K562 (cell line): Measurements from ENCODE around the gene MVD. TPM values are rescaled to one million over a fixed set of nuclear protein-coding genes. Genes with fewer than 3 reads are reported as not detected.

ENCODE experiments used
- AFF4 ChIP-seq: sonication (generic); formaldehyde crosslinking; IDR thresholded peaks from 2 replicates; pipeline ENCODE4 v1.8.0; 2023; ENCODE audit warnings: mild to moderate bottlenecking, missing genetic modification reagents
- ATF3 ChIP-seq, 2 experiments: fragments of 450-650 bp in 1 of 2; sonication (generic) in 1 of 2; formaldehyde crosslinking in 1 of 2; IDR thresholded peaks in 1 of 2; conservative IDR thresholded peaks in 1 of 2; 2 replicates each; pipeline versions ENCODE4 v1.6.1 to v1.8.1; 2016 to 2023; ENCODE audit warnings: mild to moderate bottlenecking in 2 of 2, moderate library complexity in 2 of 2, inconsistent platforms in 1 of 2, missing genetic modification reagents in 1 of 2
- DMBX1 ChIP-seq: fragments of 250-450 bp; sonication (Bioruptor Pico); IDR thresholded peaks from 2 replicates; pipeline ENCODE4 v1.8.0; 2022; ENCODE audit warnings: inconsistent platforms, mild to moderate bottlenecking, moderate library complexity, borderline replicate concordance
- ETV6 ChIP-seq, 3 experiments: fragments of 150-350 bp in 1 of 3; sonication (generic) in 1 of 3; formaldehyde crosslinking in 1 of 3; IDR thresholded peaks; 2 replicates each; pipeline versions ENCODE4 v1.6.1 to v1.8.0; 2014 to 2022; ENCODE audit warnings: borderline replicate concordance in 2 of 3, low read depth in 2 of 3, antibody characterized with exemption in 1 of 3, low read length in 1 of 3, mild to moderate bottlenecking in 1 of 3, missing genetic modification reagents in 1 of 3
- PATZ1 ChIP-seq: fragments of 250-450 bp; sonication (Bioruptor Pico); IDR thresholded peaks from 2 replicates; pipeline ENCODE4 v1.5.0; 2020; ENCODE audit warnings: mild to moderate bottlenecking, borderline replicate concordance
- POLR2AphosphoS2 ChIP-seq: IDR thresholded peaks from 2 replicates; pipeline ENCODE4 v1.6.1; 2012; ENCODE audit warnings: low read length, improper control_type of control experiment
- TFE3 ChIP-seq: fragments of 450-650 bp; formaldehyde crosslinking; IDR thresholded peaks from 2 replicates; pipeline ENCODE4 v1.4.0; 2020; ENCODE audit warnings: mild to moderate bottlenecking, mixed read lengths
- ZBTB12 ChIP-seq: fragments of 250-450 bp; sonication (Bioruptor Pico); IDR thresholded peaks from 2 replicates; pipeline ENCODE4 v1.4.0; 2020
- ZFP1 ChIP-seq: fragments of 450-650 bp; formaldehyde crosslinking; IDR thresholded peaks from 2 replicates; pipeline ENCODE4 v1.4.0; 2020; ENCODE audit warnings: mild to moderate bottlenecking, mixed read lengths
- ZNF134 ChIP-seq: fragments of 250-450 bp; sonication (Bioruptor Pico); conservative IDR thresholded peaks from 2 replicates; pipeline ENCODE4 v1.4.0; 2020
- ZNF311 ChIP-seq: fragments of 250-450 bp; sonication (Bioruptor Pico); IDR thresholded peaks from 2 replicates; pipeline ENCODE4 v1.4.0; 2020; ENCODE audit warnings: mild to moderate bottlenecking, moderate library complexity
- ZNF408 ChIP-seq: fragments of 250-450 bp; sonication (Bioruptor Pico); IDR thresholded peaks from 2 replicates; pipeline ENCODE4 v1.4.0; 2020; ENCODE audit warnings: low read depth, mild to moderate bottlenecking, moderate library complexity
- ZNF507 ChIP-seq: conservative IDR thresholded peaks from 2 replicates; pipeline ENCODE4 v1.6.1; 2017; ENCODE audit warnings: missing genetic modification characterization, missing compliant biosample characterization
- ZNF76 ChIP-seq: fragments of 250-450 bp; sonication (Bioruptor Pico); IDR thresholded peaks from 2 replicates; pipeline ENCODE4 v1.4.0; 2020; ENCODE audit warnings: mild to moderate bottlenecking, moderate library complexity, borderline replicate concordance
- ZNF766 ChIP-seq: fragments of 200-800 bp; sonication (Bioruptor generic); conservative IDR thresholded peaks from 2 replicates; pipeline ENCODE4 v1.6.1; 2016; ENCODE audit warnings: missing genetic modification characterization, missing compliant biosample characterization
- polyA plus RNA-seq, 8 experiments: library from polyadenylated mRNA; depleted of rRNA in 4 of 8; stranded (reverse) in 5 of 8; unstranded in 3 of 8; fragments of >200 nt; fragmentation: Nextera tagmentation in 2 of 8; fragmentation: Illumina TruSeq in 1 of 8; extraction: Ambion mirVana in 2 of 8; extraction: Trizol in 1 of 8; gene quantifications; 2 replicates each; pipeline versions ENCODE4 v1.2.1 to v1.2.3, GENCODE V29; 2011 to 2014; ENCODE audit warnings: inconsistent platforms in 1 of 8, missing spikeins in 1 of 8
- total RNA-seq, 7 experiments: library from RNA; depleted of rRNA in 6 of 7; stranded (reverse); fragments of >200 nt in 6 of 7; fragmentation: Illumina TruSeq in 2 of 7; extraction: Trizol in 2 of 7; gene quantifications; 2 replicates each; pipeline versions ENCODE4 v1.2.1 to v1.2.3, GENCODE V29; 2011 to 2021; ENCODE audit warnings: low replicate concordance in 1 of 7

The MVD gene
- total and polyA plus RNA-seq, 9 of the 15 experiments (the other 6 are each of a cell fraction or from before 2014, with no cell fraction given), result 12.2 to 141 (median 45.3) TPM

- TF ChIP-seq PATZ1 (CRISPR knock-in tag) (no peak), ZNF766 (CRISPR knock-in tag) (no peak), ZNF507 (tag) (no peak), AFF4 (CRISPR knock-in tag) (no peak), ZNF408 (no peak), ZNF76 (CRISPR knock-in tag) (no peak), ATF3 (IDR thresholded peaks at IDR 0.05) (no peak), ATF3 (CRISPR knock-in tag; conservative IDR thresholded peaks at IDR 0.05) (peak; percentile 68), ZBTB12 (CRISPR knock-in tag) (peak; percentile 77), ETV6 (IDR thresholded peaks at IDR 0.05; ENCODE audit: borderline replicate concordance in 1 of 2, low read depth in 2 of 2, low read length in 1 of 2) (no peak), ETV6 (CRISPR knock-in tag; IDR thresholded peaks at IDR 0.05; ENCODE audit: borderline replicate concordance) (no peak), ZNF311 (CRISPR knock-in tag) (no peak), TFE3 (CRISPR knock-in tag) (no peak), ZNF134 (no peak), ZFP1 (no peak), POLR2AphosphoS2 (no peak; the same call in 1 of the 2 replicates), DMBX1 (CRISPR knock-in tag) (peak; percentile 35; the same call in 1 of the 2 replicates)
These were observed at the start of gene MVD (continued) for GRCh38 chr16:88662843-88663606.
